Testis (tissue), 3 donors: Measurements from ENCODE around the gene CNTN2. TPM values are rescaled to one million over a fixed set of nuclear protein-coding genes. Genes with fewer than 3 reads are reported as not detected.

ENCODE experiments used
- DNase-seq: peaks from one replicate; pipeline ENCODE4 v3.0.0-alpha.2; 2019
- H3K27ac ChIP-seq, 2 donors: fragments of 200-600 bp; sonication (generic); one replicate each; pipeline ENCODE4 v1.5.1; 2019
- H3K27me3 ChIP-seq: fragments of 200-600 bp; sonication (generic); one replicate; pipeline ENCODE4 v1.5.1; 2019
- H3K36me3 ChIP-seq: fragments of 200-600 bp; sonication (generic); one replicate; pipeline ENCODE4 v1.5.1; 2017; ENCODE audit warnings: low read depth; ENCODE audit errors: missing control alignments
- H3K4me1 ChIP-seq: fragments of 200-600 bp; sonication (generic); one replicate; pipeline ENCODE4 v1.5.1; 2019
- H3K4me3 ChIP-seq, 2 donors: fragments of 200-600 bp; sonication (generic); one replicate each; pipeline ENCODE4 v1.5.1; 2017 to 2019
- H3K9me3 ChIP-seq: fragments of 200-600 bp; sonication (generic); one replicate; pipeline ENCODE4 v1.5.1; 2017
- CTCF ChIP-seq, 3 experiments: fragments of 450-650 bp in 2 of 3; fragments of 200-600 bp in 1 of 3; sonication (generic) in 1 of 3; IDR thresholded peaks; one replicate each; pipeline ENCODE4 v1.5.1; 2016 to 2019; ENCODE audit warnings: antibody characterized with exemption in 3 of 3, mild to moderate bottlenecking in 2 of 3, moderate library complexity in 1 of 3
- POLR2A ChIP-seq: fragments of 450-650 bp; IDR thresholded peaks from one replicate; pipeline ENCODE4 v1.6.1; 2017; ENCODE audit warnings: antibody characterized with exemption, mild to moderate bottlenecking, moderate library complexity
- WGBS, 2 donors: methylation state at CpG; one replicate each; pipeline ENCODE4 v1.1.5; 2018; 5-methylcytosine and 5-hydroxymethylcytosine counted together
- intact Hi-C: fragments of 100-400 bp; cut with DNase I; formaldehyde crosslinking; loops from one replicate; pipeline ENCODE4 v1.15.1; 2023; ENCODE audit warnings: low total_unique reads
- polyA plus RNA-seq: library from polyadenylated mRNA; stranded (reverse); fragments of 350-450 nt; fragmentation: Illumina TruSeq; extraction: RNeasy Lipid Tissue Mini Kit (QIAGEN cat#74804); gene quantifications from one replicate; pipeline ENCODE4 v1.2.3, GENCODE V29; 2014; ENCODE audit warnings: low read depth, low replicate concordance; ENCODE audit not compliant: insufficient read depth
- total RNA-seq, 2 donors: library from RNA; depleted of rRNA; stranded (reverse); fragments of >200 nt; gene quantifications; one replicate each; pipeline ENCODE4 v1.2.3, GENCODE V29; 2016

CNTN2 gene
- total and polyA plus RNA-seq, 3 donors from 2014 or later: 16.4 to 31.9 (median 17.2) TPM

DNA sequence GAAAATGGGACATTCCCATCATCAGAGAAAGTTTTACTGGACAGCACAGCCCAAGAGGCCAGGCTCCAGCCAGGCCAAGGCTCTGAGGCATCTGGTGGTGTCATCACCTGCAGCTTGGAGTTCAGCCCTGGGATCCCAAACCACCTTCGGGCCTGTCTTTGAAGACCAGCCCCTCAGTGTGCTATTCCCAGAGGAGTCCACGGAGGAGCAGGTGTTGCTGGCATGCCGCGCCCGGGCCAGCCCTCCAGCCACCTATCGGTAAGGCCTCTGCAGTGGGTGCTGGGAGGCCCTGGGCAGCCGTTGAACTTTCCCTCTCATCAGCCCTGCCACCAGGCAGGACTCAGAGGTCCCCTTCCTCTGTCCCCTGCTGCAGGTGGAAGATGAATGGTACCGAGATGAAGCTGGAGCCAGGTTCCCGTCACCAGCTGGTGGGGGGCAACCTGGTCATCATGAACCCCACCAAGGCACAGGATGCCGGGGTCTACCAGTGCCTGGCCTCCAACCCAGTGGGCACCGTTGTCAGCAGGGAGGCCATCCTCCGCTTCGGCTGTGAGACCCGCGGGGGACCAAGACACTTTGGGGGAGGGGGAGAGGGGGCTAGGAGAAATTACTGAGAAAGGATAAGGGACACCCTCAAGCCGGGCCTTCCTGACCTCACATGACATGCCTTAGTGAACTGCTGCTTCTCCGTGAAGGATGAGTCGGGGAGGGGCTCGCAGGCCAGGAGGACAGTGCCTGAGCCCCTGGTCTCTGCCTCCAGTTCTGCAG, 15.0 kb downstream of the CNTN2 start:
- no peak overlapping the region for H3K27ac ChIP-seq
- TF ChIP-seq CTCF (IDR thresholded peaks at IDR 0.05): no peak
- TF ChIP-seq POLR2A: no peak
- no peaks in the 10 kb centered on the region for H3K27me3 ChIP-seq
- no peak for DNase-seq
- intact Hi-C loops: loop anchor here (5.0 kb wide), 1 partner anchor 71 kb away; no protein-coding TSS in a partner anchor
- no peaks in the 10 kb centered on the region for H3K36me3 ChIP-seq
- no peaks in the 10 kb centered on the region for H3K9me3 ChIP-seq
- no peaks in the 10 kb centered on the region for H3K4me1 ChIP-seq
- H3K4me3 ChIP-seq: no peak overlapping the region
- WGBS, 2 donors: 92% methylated on average over 9 to 15 of the region's 19 CpGs

- no peaks in the 10 kb centered on the region for H3K27me3 ChIP-seq
- H3K4me3 ChIP-seq: no peak overlapping the region
- no peaks in the 10 kb centered on the region for H3K9me3 ChIP-seq
- H3K27ac ChIP-seq: no peak overlapping the region
- intact Hi-C loops: loop anchor here (5.0 kb wide), 1 partner anchor 72 kb away; no protein-coding TSS in a partner anchor
- no peaks in the 10 kb centered on the region for H3K36me3 ChIP-seq
- WGBS, 2 donors: 96% methylated on average over 12 of the region's 12 CpGs
- DNase-seq: no peak
- TF ChIP-seq POLR2A (no peak), CTCF (IDR thresholded peaks at IDR 0.05) (no peak)
- no peaks in the 10 kb centered on the region for H3K4me1 ChIP-seq
Measured at GRCh38 chr1:205058853-205059252, 15.8 kb downstream of the CNTN2 start.

GRCh38 chr1:205059660-205060059, 16.6 kb downstream of the CNTN2 start:
- WGBS, 2 donors: 82 to 94% methylated on average over 6 of the region's 6 CpGs
- intact Hi-C loops: loop anchor here (5.0 kb wide), 1 partner anchor 72 kb away; no protein-coding TSS in a partner anchor
- H3K27ac ChIP-seq: no peak overlapping the region

GRCh38 chr1:205060746-205061145, 17.7 kb downstream of the CNTN2 start:
- Histone ChIP-seq H3K27ac (no peak overlapping the region), H3K27me3 (no peaks in the 10 kb centered on the region), H3K36me3 (no peaks in the 10 kb centered on the region), H3K4me1 (no peaks in the 10 kb centered on the region), H3K4me3 (no peak overlapping the region), H3K9me3 (no peaks in the 10 kb centered on the region)
- 84 to 93% methylated on average over 10 of the region's 10 CpGs for WGBS, 2 donors
- no peak for DNase-seq
- intact Hi-C loops: no loop called here
- TF ChIP-seq POLR2A (no peak), CTCF (IDR thresholded peaks at IDR 0.05) (no peak)

More at GRCh38 chr1:205059660-205060059, 16.6 kb downstream of the CNTN2 start:
- no peak overlapping the region for H3K4me3 ChIP-seq
- DNase-seq: no peak
- H3K4me1 ChIP-seq: no peaks in the 10 kb centered on the region
- TF ChIP-seq POLR2A: no peak
- TF ChIP-seq CTCF (IDR thresholded peaks at IDR 0.05): no peak
- no peaks in the 10 kb centered on the region for H3K27me3 ChIP-seq
- no peaks in the 10 kb centered on the region for H3K9me3 ChIP-seq
- H3K36me3 ChIP-seq: no peaks in the 10 kb centered on the region

GRCh38 chr1:205061227-205061626, 18.2 kb downstream of the CNTN2 start:
- Histone ChIP-seq H3K9me3 (no peaks in the 10 kb centered on the region), H3K27me3 (no peaks in the 10 kb centered on the region), H3K27ac (no peak overlapping the region), H3K36me3 (no peaks in the 10 kb centered on the region), H3K4me1 (no peaks in the 10 kb centered on the region), H3K4me3 (no peak overlapping the region)
- WGBS, 2 donors: 81 to 87% methylated on average over 10 to 14 of the region's 14 CpGs
- intact Hi-C loops: no loop called here
- TF ChIP-seq CTCF (IDR thresholded peaks at IDR 0.05): no peak
- TF ChIP-seq POLR2A: no peak
- DNase-seq: no peak
